GM23248 (cell line): ENCODE results near the gene NISCH. TPM values are rescaled to one million over a fixed set of nuclear protein-coding genes. Genes with fewer than 3 reads are reported as not detected.

Source experiments
- DNase-seq: peaks from one replicate; pipeline ENCODE4 v3.0.0-alpha.2; 2015
- H2AFZ ChIP-seq: fragments of 200-600 bp; sonication (generic); 2 replicates; pipeline ENCODE4 v1.6.1; 2016; ENCODE audit warnings: antibody characterized with exemption
- H3F3A ChIP-seq: fragments of 200-600 bp; sonication (generic); 2 replicates; pipeline ENCODE4 v1.6.1; 2016; ENCODE audit warnings: mild to moderate bottlenecking, antibody characterized with exemption, mixed run types; ENCODE audit not compliant: insufficient read depth
- H3K27ac ChIP-seq: fragments of 200-600 bp; sonication (generic); 2 replicates; pipeline ENCODE4 v1.5.1; 2016; ENCODE audit warnings: mild to moderate bottlenecking
- H3K27me3 ChIP-seq: fragments of 200-600 bp; sonication (generic); replicated peaks from 2 replicates; pipeline ENCODE4 v1.6.1; 2016; ENCODE audit warnings: mild to moderate bottlenecking; ENCODE audit not compliant: insufficient read depth
- H3K36me3 ChIP-seq: fragments of 200-600 bp; sonication (generic); 2 replicates; pipeline ENCODE4 v1.6.1; 2016; ENCODE audit warnings: low read depth, mild to moderate bottlenecking
- H3K4me1 ChIP-seq: fragments of 200-600 bp; sonication (generic); 2 replicates; pipeline ENCODE4 v1.6.1; 2016; ENCODE audit warnings: mild to moderate bottlenecking; ENCODE audit not compliant: insufficient read depth
- H3K4me2 ChIP-seq: fragments of 200-600 bp; sonication (generic); one replicate; pipeline ENCODE4 v1.6.1; 2016; ENCODE audit warnings: mild to moderate bottlenecking; ENCODE audit not compliant: unreplicated experiment
- H3K4me3 ChIP-seq: fragments of 200-600 bp; sonication (generic); 2 replicates; pipeline ENCODE4 v1.5.1; 2016; ENCODE audit warnings: mild to moderate bottlenecking
- H3K79me2 ChIP-seq: fragments of 200-600 bp; sonication (generic); 2 replicates; pipeline ENCODE4 v1.6.1; 2016; ENCODE audit warnings: mild to moderate bottlenecking; ENCODE audit not compliant: insufficient read depth
- H3K9ac ChIP-seq: fragments of 200-600 bp; sonication (generic); 2 replicates; pipeline ENCODE4 v1.6.1; 2016; ENCODE audit warnings: mild to moderate bottlenecking
- H3K9me2 ChIP-seq: fragments of 200-600 bp; sonication (generic); 2 replicates; pipeline ENCODE4 v1.6.1; 2016; ENCODE audit warnings: mixed run types, mild to moderate bottlenecking, moderate library complexity; ENCODE audit not compliant: insufficient read depth
- H3K9me3 ChIP-seq: fragments of 200-600 bp; sonication (generic); one replicate; pipeline ENCODE4 v1.6.1; 2017; ENCODE audit warnings: low read depth
- H4K20me1 ChIP-seq: fragments of 200-600 bp; sonication (generic); 2 replicates; pipeline ENCODE4 v1.6.0; 2016; ENCODE audit not compliant: insufficient read depth
- EZH2 ChIP-seq: fragments of 200-600 bp; sonication (generic); IDR thresholded peaks from 2 replicates; pipeline ENCODE4 v1.6.1; 2018; ENCODE audit warnings: antibody characterized with exemption, mild to moderate bottlenecking; ENCODE audit not compliant: insufficient read depth, poor library complexity, severe bottlenecking
- EZH2phosphoT487 ChIP-seq: fragments of 200-600 bp; sonication (generic); IDR thresholded peaks from 2 replicates; pipeline ENCODE4 v1.6.1; 2018; ENCODE audit warnings: antibody characterized with exemption, moderate library complexity, mild to moderate bottlenecking, low read depth; ENCODE audit not compliant: insufficient read depth
- WGBS, 2 experiments: methylation state at CpG; one replicate each; pipeline ENCODE4 v1.1.6; 2015 to 2017; ENCODE audit warnings: low lambda C conversion rate in 2 of 2, low coverage in 1 of 2; ENCODE audit errors: missing lambda C conversion rate in 2 of 2; 5-methylcytosine and 5-hydroxymethylcytosine counted together
- in situ Hi-C: fragments of 300-500 bp; cut with MboI; formaldehyde crosslinking; loops from 2 replicates; pipeline ENCODE4 v1.15.0; 2020
- polyA plus RNA-seq: library from polyadenylated mRNA; unstranded; fragments of >200 nt; fragmentation: Nextera tagmentation; extraction: Ambion mirVana; gene quantifications from 2 replicates; pipeline ENCODE4 v1.2.1, GENCODE V29; 2016
- total RNA-seq: library from RNA; depleted of rRNA; stranded (reverse); fragments of >200 nt; shearing (Covaris generic); gene quantifications from 2 replicates; pipeline ENCODE4 v1.2.3, GENCODE V29; 2014; rRNA removed

The NISCH gene
- total and polyA plus RNA-seq, 2 experiments from 2014 or later: 32.8 to 53.7 TPM

GRCh38 chr3:52541050-52541449, 85.6 kb downstream of the NISCH start:
- Histone ChIP-seq H3F3A (peaks cover 52% of the 10 kb centered on the region), H3K79me2 (peaks cover 88% of the 10 kb centered on the region), H3K4me3 (no peak overlapping the region), H3K36me3 (peaks cover 7% of the 10 kb centered on the region), H3K4me2 (no peak overlapping the region), H3K9me3 (no peaks in the 10 kb centered on the region), H3K9me2 (no peaks in the 10 kb centered on the region), H3K4me1 (peaks cover 37% of the 10 kb centered on the region), H4K20me1 (no peaks in the 10 kb centered on the region), H3K9ac (no peak overlapping the region), H2AFZ (no peak overlapping the region), H3K27me3 (no peaks in the 10 kb centered on the region), H3K27ac (no peak overlapping the region)
- no peak for DNase-seq
- 98 to 99% methylated on average over 2 of the region's 2 CpGs for WGBS, 2 experiments
- in situ Hi-C loops: no loop called here
- TF ChIP-seq EZH2phosphoT487: no peak
- TF ChIP-seq EZH2: no peak

Other genes starting within 250 kb of the NISCH start
- gene TLR9, start 230.0 kb upstream of the NISCH start, total RNA-seq: not detected in 2 replicates
- 0.11 TPM in 1 of 2 replicates, not detected in the other for gene TLR9, start 230.0 kb upstream of the NISCH start, polyA plus RNA-seq
- gene TWF2, start 216.4 kb upstream of the NISCH start, total RNA-seq: 124 and 137 TPM in 2 replicates
- 95.1 and 105 TPM in 2 replicates for gene TWF2, start 216.4 kb upstream of the NISCH start, polyA plus RNA-seq
- gene PPM1M, start 209.8 kb upstream of the NISCH start, total RNA-seq: 26.7 and 35.7 TPM in 2 replicates
- gene PPM1M, start 209.8 kb upstream of the NISCH start, polyA plus RNA-seq: 19.3 and 21.6 TPM in 2 replicates
- gene WDR82, start 177.0 kb upstream of the NISCH start, total RNA-seq: 45.3 and 56.1 TPM in 2 replicates
- 16.1 and 18.7 TPM in 2 replicates for gene WDR82, start 177.0 kb upstream of the NISCH start, polyA plus RNA-seq
- gene GLYCTK, start 167.8 kb upstream of the NISCH start, total RNA-seq: 4.9 and 10.0 TPM in 2 replicates
- 2.5 and 2.7 TPM in 2 replicates for gene GLYCTK, start 167.8 kb upstream of the NISCH start, polyA plus RNA-seq
- gene DNAH1, start 139.3 kb upstream of the NISCH start, total RNA-seq: 4.0 and 7.0 TPM in 2 replicates
- gene DNAH1, start 139.3 kb upstream of the NISCH start, polyA plus RNA-seq: 0.81 and 0.89 TPM in 2 replicates
- 55.4 and 59.8 TPM in 2 replicates for gene BAP1, start 45.6 kb upstream of the NISCH start, total RNA-seq
- gene BAP1, start 45.6 kb upstream of the NISCH start, polyA plus RNA-seq: 16.3 and 19.4 TPM in 2 replicates
- 5.3 and 5.4 TPM in 2 replicates for gene PHF7, start 44.9 kb upstream of the NISCH start, total RNA-seq
- gene PHF7, start 44.9 kb upstream of the NISCH start, polyA plus RNA-seq: 4.7 and 5.6 TPM in 2 replicates
- not detected in 2 replicates for gene SEMA3G, start 10.5 kb upstream of the NISCH start, total RNA-seq
- gene SEMA3G, start 10.5 kb upstream of the NISCH start, polyA plus RNA-seq: 0.06 and 0.21 TPM in 2 replicates
- gene TNNC1, start 1.6 kb upstream of the NISCH start, total RNA-seq: not detected in 2 replicates
- gene TNNC1, start 1.6 kb upstream of the NISCH start, polyA plus RNA-seq: 0.38 TPM in 1 of 2 replicates, not detected in the other
- under 0.01 TPM in 1 of 2 replicates, not detected in the other for gene STAB1, start 39.7 kb downstream of the NISCH start, total RNA-seq
- not detected in 2 replicates for gene STAB1, start 39.7 kb downstream of the NISCH start, polyA plus RNA-seq
- 111 and 134 TPM in 2 replicates for gene NT5DC2, start 78.3 kb downstream of the NISCH start, total RNA-seq
- gene NT5DC2, start 78.3 kb downstream of the NISCH start, polyA plus RNA-seq: 49.9 and 51.1 TPM in 2 replicates
- gene UQCC5, start 81.0 kb downstream of the NISCH start, total RNA-seq: 0.32 and 5.3 TPM in 2 replicates
- gene UQCC5, start 81.0 kb downstream of the NISCH start, polyA plus RNA-seq: 60.7 and 64.2 TPM in 2 replicates
- gene PBRM1, start 230.3 kb downstream of the NISCH start, total RNA-seq: 30.1 and 42.6 TPM in 2 replicates
- gene PBRM1, start 230.3 kb downstream of the NISCH start, polyA plus RNA-seq: 53.5 and 60.3 TPM in 2 replicates
- 90.2 and 98.8 TPM in 2 replicates for gene GNL3, start 230.4 kb downstream of the NISCH start, total RNA-seq
- gene GNL3, start 230.4 kb downstream of the NISCH start, polyA plus RNA-seq: 95.3 and 108 TPM in 2 replicates